Vagina (tissue), 2 donors: ENCODE data around the gene MTA3. TPM values are rescaled to one million over a fixed set of nuclear protein-coding genes. Genes with fewer than 3 reads are reported as not detected.

Source experiments
- DNase-seq, 2 donors: peaks; one replicate each; pipeline ENCODE4 v3.0.0-alpha.2; 2017; ENCODE audit errors: extremely low spot score in 2 of 2
- H3K27ac ChIP-seq: fragments of 200-600 bp; sonication (generic); one replicate; pipeline ENCODE4 v1.5.1; 2019
- H3K27me3 ChIP-seq: fragments of 200-600 bp; sonication (generic); one replicate; pipeline ENCODE4 v1.5.1; 2019
- H3K36me3 ChIP-seq, 2 donors: fragments of 200-600 bp; sonication (generic); one replicate each; pipeline ENCODE4 v1.5.1; 2017 to 2019
- H3K4me1 ChIP-seq: fragments of 200-600 bp; sonication (generic); one replicate; pipeline ENCODE4 v1.5.1; 2019
- H3K4me3 ChIP-seq, 2 donors: fragments of 200-600 bp; sonication (generic); 1 replicate in 1 of 2; 2 replicates in 1 of 2; pipeline ENCODE4 v1.5.1; 2016 to 2019
- H3K9me3 ChIP-seq: fragments of 200-600 bp; sonication (generic); one replicate; pipeline ENCODE4 v1.5.1; 2019
- POLR2A ChIP-seq, 2 donors: fragments of 450-650 bp; IDR thresholded peaks; one replicate each; pipeline ENCODE4 v1.6.1; 2017; ENCODE audit warnings: antibody characterized with exemption in 2 of 2, mild to moderate bottlenecking in 2 of 2, moderate library complexity in 2 of 2
- POLR2AphosphoS5 ChIP-seq, 2 donors: sonication (generic); formaldehyde crosslinking; IDR thresholded peaks; one replicate each; pipeline ENCODE4 v1.9.0; 2017; ENCODE audit warnings: antibody characterized with exemption in 2 of 2, mild to moderate bottlenecking in 2 of 2, low read depth in 1 of 2; ENCODE audit not compliant: insufficient read depth in 1 of 2
- intact Hi-C: fragments of 100-400 bp; cut with DNase I; formaldehyde crosslinking; loops from one replicate; pipeline ENCODE4 v1.15.1; 2023
- total RNA-seq: library from RNA; depleted of rRNA; stranded (reverse); fragments of >200 nt; gene quantifications from one replicate; pipeline ENCODE4 v1.2.3, GENCODE V29; 2016
- TF ChIP-seq, protein P1 (sequence below), 3 experiments: fragments of 450-650 bp in 2 of 3; fragments of 200-600 bp in 1 of 3; sonication (generic) in 1 of 3; IDR thresholded peaks; one replicate each; pipeline ENCODE4 v1.5.1; 2017 to 2019; ENCODE audit warnings: antibody characterized with exemption in 3 of 3, mild to moderate bottlenecking in 2 of 3, moderate library complexity in 2 of 3

MTA3 gene
- total RNA-seq, 1 donor from 2014 or later, result 46.7 TPM

DNA sequence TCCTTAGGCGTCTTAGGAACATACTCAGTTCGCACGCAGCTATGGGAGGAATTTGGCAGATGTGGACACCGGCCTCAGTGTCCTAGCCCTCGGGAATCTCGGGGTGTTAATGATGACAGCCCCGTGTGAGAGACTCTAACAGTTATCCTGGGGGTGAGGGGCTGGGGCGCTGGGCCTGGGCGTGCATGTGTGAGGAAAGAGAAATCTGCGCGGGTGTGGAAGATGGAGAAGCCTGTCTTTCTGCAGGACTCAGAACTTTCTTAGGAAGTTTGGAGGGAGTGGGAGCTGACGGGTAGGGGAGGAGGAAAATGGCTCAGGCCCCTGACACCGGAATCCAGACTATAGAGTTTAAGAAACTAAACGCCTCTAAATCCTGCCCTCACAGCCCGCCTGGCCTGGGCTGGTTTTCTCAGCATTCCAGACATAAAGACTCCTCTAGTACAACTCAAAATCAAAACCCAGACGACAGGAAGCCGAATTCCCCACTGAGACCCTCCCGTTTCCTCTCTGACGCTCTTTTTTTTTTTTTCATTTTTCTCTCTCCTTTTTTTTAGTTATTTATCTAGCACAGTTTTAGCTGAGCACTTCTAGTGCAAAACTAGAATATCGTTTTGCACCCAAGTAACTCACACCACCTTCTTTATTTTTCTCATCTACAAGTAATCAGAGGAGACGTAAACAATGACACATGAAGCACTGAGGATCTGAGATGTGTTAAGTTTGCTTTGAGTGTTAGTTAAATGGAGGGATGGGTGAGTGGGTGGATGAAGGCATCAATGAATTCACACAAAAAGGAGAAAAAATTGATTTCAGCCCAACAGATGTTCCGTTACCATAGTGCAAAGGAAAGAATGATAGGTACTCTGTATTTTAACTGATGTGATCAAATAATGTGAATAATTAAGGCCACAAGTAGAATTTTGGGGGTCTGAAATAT is 225.2 kb downstream of the MTA3 start:
- no peaks in the 10 kb centered on the region for H3K27me3 ChIP-seq
- intact Hi-C loops, result no loop called here
- no peaks in the 10 kb centered on the region for H3K36me3 ChIP-seq
- no peaks in the 10 kb centered on the region for H3K9me3 ChIP-seq
- H3K4me3 ChIP-seq, result peak overlapping the region; percentile 52 to 56
- no peak for TF ChIP-seq POLR2A (IDR thresholded peaks at IDR 0.05)
- no peak for TF ChIP-seq POLR2AphosphoS5 (IDR thresholded peaks at IDR 0.05; ENCODE audit: insufficient read depth in 1 of 2, low read depth in 1 of 2)
- TF ChIP-seq, protein P1, sequence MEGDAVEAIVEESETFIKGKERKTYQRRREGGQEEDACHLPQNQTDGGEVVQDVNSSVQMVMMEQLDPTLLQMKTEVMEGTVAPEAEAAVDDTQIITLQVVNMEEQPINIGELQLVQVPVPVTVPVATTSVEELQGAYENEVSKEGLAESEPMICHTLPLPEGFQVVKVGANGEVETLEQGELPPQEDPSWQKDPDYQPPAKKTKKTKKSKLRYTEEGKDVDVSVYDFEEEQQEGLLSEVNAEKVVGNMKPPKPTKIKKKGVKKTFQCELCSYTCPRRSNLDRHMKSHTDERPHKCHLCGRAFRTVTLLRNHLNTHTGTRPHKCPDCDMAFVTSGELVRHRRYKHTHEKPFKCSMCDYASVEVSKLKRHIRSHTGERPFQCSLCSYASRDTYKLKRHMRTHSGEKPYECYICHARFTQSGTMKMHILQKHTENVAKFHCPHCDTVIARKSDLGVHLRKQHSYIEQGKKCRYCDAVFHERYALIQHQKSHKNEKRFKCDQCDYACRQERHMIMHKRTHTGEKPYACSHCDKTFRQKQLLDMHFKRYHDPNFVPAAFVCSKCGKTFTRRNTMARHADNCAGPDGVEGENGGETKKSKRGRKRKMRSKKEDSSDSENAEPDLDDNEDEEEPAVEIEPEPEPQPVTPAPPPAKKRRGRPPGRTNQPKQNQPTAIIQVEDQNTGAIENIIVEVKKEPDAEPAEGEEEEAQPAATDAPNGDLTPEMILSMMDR (IDR thresholded peaks at IDR 0.05), result no peak
- no peak for DNase-seq
- H3K4me1 ChIP-seq, result peaks cover 15% of the 10 kb centered on the region
- peak overlapping the region; percentile 95 for H3K27ac ChIP-seq

GRCh38 chr2:42794271-42795046 is 226.0 kb downstream of the MTA3 start:
- Histone ChIP-seq H3K27ac (peak overlapping the region; percentile 95), H3K36me3 (no peaks in the 10 kb centered on the region), H3K4me1 (peaks cover 15% of the 10 kb centered on the region), H3K27me3 (no peaks in the 10 kb centered on the region), H3K4me3 (no peak overlapping the region), H3K9me3 (no peaks in the 10 kb centered on the region)
- no peak for TF ChIP-seq POLR2AphosphoS5 (IDR thresholded peaks at IDR 0.05; ENCODE audit: insufficient read depth in 1 of 2, low read depth in 1 of 2)
- TF ChIP-seq, protein P1 (IDR thresholded peaks at IDR 0.05), result no peak
- TF ChIP-seq POLR2A (IDR thresholded peaks at IDR 0.05), result no peak
- intact Hi-C loops, result no loop called here
- no peak for DNase-seq

GRCh38 chr2:42795275-42795674 is 226.8 kb downstream of the MTA3 start:
- H3K4me3 ChIP-seq, result no peak overlapping the region
- intact Hi-C loops, result no loop called here
- no peaks in the 10 kb centered on the region for H3K9me3 ChIP-seq
- no peaks in the 10 kb centered on the region for H3K36me3 ChIP-seq
- H3K27ac ChIP-seq, result no peak overlapping the region
- peaks cover 15% of the 10 kb centered on the region for H3K4me1 ChIP-seq
- TF ChIP-seq, protein P1 (IDR thresholded peaks at IDR 0.05), result no peak
- TF ChIP-seq POLR2AphosphoS5 (IDR thresholded peaks at IDR 0.05; ENCODE audit: insufficient read depth in 1 of 2, low read depth in 1 of 2) (no peak), POLR2A (IDR thresholded peaks at IDR 0.05) (no peak)
- no peaks in the 10 kb centered on the region for H3K27me3 ChIP-seq
- no peak for DNase-seq

DNA sequence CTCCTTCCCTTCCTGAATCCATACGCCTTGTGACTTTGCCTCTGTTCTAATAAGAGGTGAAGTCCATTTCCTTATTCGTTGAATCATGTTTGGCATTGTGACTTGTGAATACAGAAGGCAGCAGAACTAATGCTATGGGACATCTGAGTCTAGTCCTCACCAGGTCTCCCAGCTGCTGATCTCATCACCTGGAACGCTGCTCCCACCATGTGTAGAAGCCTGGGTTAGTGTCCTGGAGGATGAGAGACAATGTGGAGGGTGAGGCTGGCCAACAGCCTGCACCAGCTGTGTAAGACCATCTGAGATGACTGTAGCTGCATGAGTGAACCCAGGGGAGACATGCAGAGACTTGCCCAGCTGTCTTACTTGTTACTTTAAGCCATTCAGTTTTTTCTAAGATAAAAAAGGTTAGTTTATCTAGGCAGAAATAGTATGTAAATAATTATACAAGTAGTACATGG is 227.4 kb downstream of the MTA3 start:
- H3K4me3 ChIP-seq, result no peak overlapping the region
- no peaks in the 10 kb centered on the region for H3K36me3 ChIP-seq
- no peak for DNase-seq
- no peak overlapping the region for H3K27ac ChIP-seq
- no peaks in the 10 kb centered on the region for H3K27me3 ChIP-seq
- intact Hi-C loops, result no loop called here
- H3K9me3 ChIP-seq, result no peaks in the 10 kb centered on the region
- H3K4me1 ChIP-seq, result peaks cover 15% of the 10 kb centered on the region
- TF ChIP-seq POLR2A (IDR thresholded peaks at IDR 0.05) (no peak), POLR2AphosphoS5 (IDR thresholded peaks at IDR 0.05; ENCODE audit: insufficient read depth in 1 of 2, low read depth in 1 of 2) (peak in 1 of 2 donors; percentile 17)

- intact Hi-C loops, result no loop called here
- Histone ChIP-seq H3K27ac (no peak overlapping the region), H3K9me3 (no peaks in the 10 kb centered on the region), H3K4me1 (peaks cover 15% of the 10 kb centered on the region), H3K4me3 (no peak overlapping the region), H3K36me3 (no peaks in the 10 kb centered on the region), H3K27me3 (no peaks in the 10 kb centered on the region)
- TF ChIP-seq POLR2AphosphoS5 (IDR thresholded peaks at IDR 0.05; ENCODE audit: insufficient read depth in 1 of 2, low read depth in 1 of 2) (no peak), POLR2A (IDR thresholded peaks at IDR 0.05) (no peak)
- TF ChIP-seq, protein P1 (IDR thresholded peaks at IDR 0.05), result no peak
- no peak for DNase-seq
Measured at GRCh38 chr2:42796427-42797248, 228.2 kb downstream of the MTA3 start.
